GM19328 (cell line): ENCODE results near the gene MAP1S.

Experiments used
- ATAC-seq: cut with Tn5 transposase; IDR thresholded peaks from one replicate; pipeline ENCODE4 v1.9.1; 2021; ENCODE audit warnings: mild to moderate bottlenecking, moderate library complexity; ENCODE audit not compliant: unreplicated experiment

MAP1S gene

GRCh38 chr19:17692566-17692965 lies 26.7 kb upstream of the MAP1S start:
- no peak for ATAC-seq

GRCh38 chr19:17695198-17695597 lies 24.1 kb upstream of the MAP1S start:
- no peak for ATAC-seq

- no peak for ATAC-seq
Observed at GRCh38 chr19:17703824-17704463, 15.3 kb upstream of the MAP1S start.

GRCh38 chr19:17706750-17707181 lies 12.5 kb upstream of the MAP1S start:
- ATAC-seq = no peak

- no peak for ATAC-seq
Observed at GRCh38 chr19:17711851-17712250, 7.4 kb upstream of the MAP1S start.

- ATAC-seq = no peak
Observed at GRCh38 chr19:17716309-17716929, 2.9 kb upstream of the MAP1S start.

GRCh38 chr19:17718550-17718946 lies 732 bp upstream of the MAP1S start:
- ATAC-seq = no peak

- no peak for ATAC-seq
Observed at GRCh38 chr19:17719730-17720400, 585 bp downstream of the MAP1S start.

- ATAC-seq = no peak
Observed at GRCh38 chr19:17720440-17720839, 1.2 kb downstream of the MAP1S start.

- no peak for ATAC-seq
Observed at GRCh38 chr19:17721111-17721628, 1.9 kb downstream of the MAP1S start.

- ATAC-seq = no peak
Observed at GRCh38 chr19:17721821-17722220, 2.5 kb downstream of the MAP1S start.

GRCh38 chr19:17722655-17723240 lies 3.5 kb downstream of the MAP1S start:
- ATAC-seq = no peak

- ATAC-seq = no peak
Observed at GRCh38 chr19:17724655-17725054, 5.4 kb downstream of the MAP1S start.

- ATAC-seq = no peak
Observed at GRCh38 chr19:17725422-17726078, 6.3 kb downstream of the MAP1S start.

- no peak for ATAC-seq
Observed at GRCh38 chr19:17726136-17726741, 7.0 kb downstream of the MAP1S start.

- ATAC-seq = no peak
Observed at GRCh38 chr19:17726964-17727773, 7.9 kb downstream of the MAP1S start.

GRCh38 chr19:17727843-17728242 lies 8.6 kb downstream of the MAP1S start:
- no peak for ATAC-seq

- no peak for ATAC-seq
Observed at GRCh38 chr19:17733127-17733526, 13.8 kb downstream of the MAP1S start.

- ATAC-seq = no peak
Observed at GRCh38 chr19:17734146-17734545, 14.9 kb downstream of the MAP1S start.

- no peak for ATAC-seq
Observed at GRCh38 chr19:17735410-17735809, 16.1 kb downstream of the MAP1S start.
